ENCODE data around the gene BAG5.

BAG5 gene

GRCh38 chr14:103562179-103562428 lies 353 bp downstream of the BAG5 start:
- Mint-ChIP-seq H3K27ac (peak overlapping the region; percentile 98), H3K36me3 (ENCODE audit: low read depth) (peaks cover 23% of the 10 kb centered on the region), H3K4me1 (peaks cover 59% of the 10 kb centered on the region), H3K27me3 (ENCODE audit: low read depth, poor library complexity) (no peaks in the 10 kb centered on the region), H3K4me3 (peak overlapping the region; percentile 96), H3K9me3 (no peaks in the 10 kb centered on the region)
- no peak for TF ChIP-seq CTCF (IDR thresholded peaks at IDR 0.05)
- DNase-seq = no peak

GRCh38 chr14:103561381-103562178 lies 877 bp downstream of the BAG5 start:
- Mint-ChIP-seq H3K27ac (peak overlapping the region; percentile 98), H3K4me3 (peak overlapping the region; percentile 96), H3K9me3 (no peaks in the 10 kb centered on the region), H3K4me1 (peaks cover 60% of the 10 kb centered on the region), H3K36me3 (ENCODE audit: low read depth) (peaks cover 23% of the 10 kb centered on the region), H3K27me3 (ENCODE audit: low read depth, poor library complexity) (no peaks in the 10 kb centered on the region)
- peak; percentile 50 for DNase-seq
- TF ChIP-seq CTCF (IDR thresholded peaks at IDR 0.05) = no peak

- Mint-ChIP-seq H3K4me3 (peak overlapping the region; percentile 96), H3K9me3 (no peaks in the 10 kb centered on the region), H3K27ac (no peak overlapping the region), H3K4me1 (peaks cover 60% of the 10 kb centered on the region), H3K36me3 (ENCODE audit: low read depth) (peaks cover 23% of the 10 kb centered on the region), H3K27me3 (ENCODE audit: low read depth, poor library complexity) (no peaks in the 10 kb centered on the region)
- TF ChIP-seq CTCF (IDR thresholded peaks at IDR 0.05) = no peak
- no peak for DNase-seq
These were observed 1.8 kb downstream of the BAG5 start for GRCh38 chr14:103560691-103561090.

- H3K27me3 Mint-ChIP-seq (ENCODE audit: low read depth, poor library complexity) = no peaks in the 10 kb centered on the region
- H3K36me3 Mint-ChIP-seq (ENCODE audit: low read depth) = peaks cover 23% of the 10 kb centered on the region
- no peak for TF ChIP-seq CTCF (IDR thresholded peaks at IDR 0.05)
- no peak overlapping the region for H3K27ac Mint-ChIP-seq
- no peaks in the 10 kb centered on the region for H3K9me3 Mint-ChIP-seq
- no peak for DNase-seq
- no peak overlapping the region for H3K4me3 Mint-ChIP-seq
- peaks cover 60% of the 10 kb centered on the region for H3K4me1 Mint-ChIP-seq
These were observed 2.7 kb downstream of the BAG5 start for GRCh38 chr14:103559766-103560165.

GRCh38 chr14:103558071-103558882 lies 4.2 kb downstream of the BAG5 start:
- H3K27me3 Mint-ChIP-seq (ENCODE audit: low read depth, poor library complexity) = no peaks in the 10 kb centered on the region
- peak overlapping the region; percentile 71 for H3K27ac Mint-ChIP-seq
- peaks cover 23% of the 10 kb centered on the region for H3K36me3 Mint-ChIP-seq (ENCODE audit: low read depth)
- TF ChIP-seq CTCF (IDR thresholded peaks at IDR 0.05) = no peak
- peaks cover 50% of the 10 kb centered on the region for H3K4me1 Mint-ChIP-seq
- H3K9me3 Mint-ChIP-seq = no peaks in the 10 kb centered on the region
- no peak for DNase-seq
- peak overlapping the region; percentile 49 for H3K4me3 Mint-ChIP-seq
